DMS79 (cell line): Measurements from ENCODE around the gene CD24.

Experiments
- DNase-seq: peaks from one replicate; lab custom pipeline; 2025; lab: John Stamatoyannopoulos, UW

The CD24 gene

DNA sequence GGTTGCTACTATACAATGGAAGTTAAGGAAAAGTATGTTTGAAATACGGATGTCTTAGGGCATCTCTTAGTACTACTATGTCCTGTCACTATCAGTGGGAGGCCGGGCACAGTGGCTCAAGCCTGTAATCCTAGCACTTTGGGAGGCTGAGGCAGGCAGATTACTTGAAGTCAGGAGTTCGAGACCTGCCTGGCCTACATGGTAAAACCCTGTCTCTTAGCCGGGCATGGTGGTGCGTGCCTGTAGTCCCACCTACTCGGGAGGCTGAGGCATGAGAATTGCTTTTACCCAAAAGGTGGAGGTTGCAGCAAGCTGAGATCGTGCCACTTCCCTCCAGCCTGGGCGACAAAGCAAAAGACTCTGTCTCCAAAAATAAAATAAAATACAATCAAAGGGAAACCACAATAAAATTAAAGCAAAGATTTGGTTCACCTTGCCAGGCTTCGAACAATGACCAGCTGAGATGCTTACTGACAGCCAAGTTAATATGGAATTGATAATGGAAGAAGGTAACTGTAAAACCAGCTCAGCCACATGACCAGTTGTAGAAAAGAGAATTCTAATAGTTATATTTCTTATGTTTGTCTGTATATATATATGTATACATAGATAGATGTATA is 6.5 kb downstream of the CD24 start:
- DNase-seq = no peak

- DNase-seq = no peak
Measured at GRCh38 chr6:106966671-106967640, 7.6 kb downstream of the CD24 start.

DNA sequence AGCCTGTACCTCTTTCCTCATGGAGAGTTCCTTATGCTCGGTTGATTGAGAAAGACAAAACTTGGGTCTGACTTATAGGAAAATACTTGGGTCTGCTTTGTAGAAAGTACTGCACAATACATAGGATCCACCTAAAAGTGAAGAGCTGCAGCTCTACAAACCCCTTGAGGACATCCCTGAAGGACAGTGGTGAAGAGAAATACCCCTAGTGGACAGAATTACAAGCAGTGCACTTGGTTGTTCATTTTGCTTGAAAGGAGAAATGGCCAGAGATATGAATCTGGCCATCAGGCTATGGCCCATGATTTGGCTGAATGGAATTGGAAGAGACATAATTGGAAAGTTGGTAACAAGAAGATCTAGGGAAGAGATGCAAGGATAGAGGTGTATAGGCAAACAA is 8.3 kb downstream of the CD24 start:
- DNase-seq = no peak

DNA sequence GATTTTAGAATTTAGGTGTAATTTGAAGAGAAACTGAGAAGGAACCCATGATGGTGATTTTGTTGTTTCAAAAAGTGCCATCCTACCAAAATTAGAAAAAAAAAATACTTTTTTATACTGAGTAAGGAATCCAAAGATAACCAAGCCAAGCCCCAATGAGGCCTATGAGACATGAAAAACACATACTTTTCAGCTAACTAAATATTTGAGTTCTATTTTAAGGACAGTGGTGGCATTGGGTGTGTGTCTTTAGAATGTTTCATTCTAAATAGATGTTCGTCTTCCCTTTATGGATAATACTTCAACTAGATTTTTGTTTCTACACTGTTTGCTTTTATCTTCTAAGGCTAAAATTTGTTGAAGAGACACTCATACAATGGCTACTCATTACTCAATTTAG is 9.6 kb downstream of the CD24 start:
- DNase-seq = no peak

DNA sequence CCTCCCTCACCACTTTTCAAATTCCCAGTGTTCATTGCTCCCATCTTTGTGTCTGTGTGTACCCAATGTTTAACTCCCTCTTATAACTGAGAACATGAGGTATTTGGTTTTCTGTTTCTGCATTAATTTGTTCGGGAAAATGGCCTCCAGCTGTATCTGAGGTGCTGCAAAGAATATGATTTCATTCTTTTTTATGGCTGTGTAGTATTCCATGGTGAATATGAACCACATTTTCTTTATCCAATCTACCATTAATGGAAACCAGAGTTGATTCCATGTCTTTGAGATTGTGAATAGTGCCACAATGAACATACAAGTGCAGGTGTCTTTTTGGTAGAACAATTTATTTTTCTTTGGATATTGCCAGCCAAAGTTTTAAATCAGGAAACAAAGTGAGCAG is 10.4 kb downstream of the CD24 start:
- DNase-seq = no peak

GRCh38 chr6:106963544-106963943 is 11.0 kb downstream of the CD24 start:
- DNase-seq = peak; percentile 87

- no peak for DNase-seq
Measured at GRCh38 chr6:106961801-106962200, 12.7 kb downstream of the CD24 start.

GRCh38 chr6:106961136-106961535 is 13.4 kb downstream of the CD24 start:
- no peak for DNase-seq

DNA sequence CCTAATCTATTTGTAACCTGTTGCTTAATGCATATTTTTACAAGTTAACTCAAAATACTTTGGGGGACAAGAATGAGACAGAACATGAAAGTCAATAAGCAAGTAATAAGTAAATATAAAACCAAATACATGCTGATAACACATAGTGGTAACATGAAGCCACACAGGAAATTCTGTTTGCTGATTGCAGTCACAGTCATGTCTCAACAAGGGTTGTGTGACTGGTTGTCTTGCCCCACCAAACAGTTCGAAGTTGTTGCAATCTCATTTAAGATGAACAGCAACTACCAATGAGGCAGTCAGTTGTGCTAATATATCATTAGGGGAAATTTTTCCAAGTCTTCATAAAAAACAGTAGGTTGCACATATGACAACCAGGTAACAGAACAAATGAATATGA is 14.5 kb downstream of the CD24 start:
- DNase-seq = no peak

DNA sequence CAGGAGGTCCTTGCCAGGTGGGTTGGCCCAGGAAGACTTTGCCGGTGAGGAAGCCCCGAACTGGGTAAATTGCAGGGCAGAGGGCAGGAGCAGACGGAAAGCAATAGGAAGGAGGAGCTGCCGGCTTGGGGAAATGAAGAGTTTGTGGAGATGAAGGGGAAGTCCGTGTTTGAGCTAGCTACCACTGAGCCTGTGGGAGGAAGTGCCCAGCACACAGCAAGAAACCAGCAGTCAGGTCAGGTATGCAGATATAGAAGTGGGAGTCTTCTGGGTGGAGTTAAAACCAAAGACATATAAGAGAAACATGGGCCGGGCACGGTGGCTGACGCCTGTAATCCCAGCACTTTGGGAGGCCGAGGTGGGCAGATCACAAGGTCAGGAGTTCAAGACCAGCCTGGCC is 34.7 kb downstream of the CD24 start:
- DNase-seq = no peak

DNA sequence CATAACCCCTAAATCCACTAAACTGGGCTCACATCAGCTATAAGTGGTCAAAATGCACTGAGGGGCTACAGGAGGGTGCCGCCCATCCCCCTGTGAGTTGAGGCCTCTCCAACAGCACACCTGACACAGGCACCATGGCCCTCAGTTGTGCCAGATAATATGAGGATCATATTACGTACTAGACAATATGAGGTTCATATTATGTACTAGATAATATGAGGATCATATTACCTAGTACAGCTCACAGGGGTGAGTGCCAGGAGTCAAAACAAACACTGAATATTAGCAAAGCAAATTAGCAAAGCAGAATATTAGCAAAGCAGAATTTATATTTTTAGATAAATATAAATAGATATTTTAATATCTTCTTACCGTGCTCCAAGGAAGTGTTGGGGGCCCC is 35.3 kb downstream of the CD24 start:
- no peak for DNase-seq

DNA sequence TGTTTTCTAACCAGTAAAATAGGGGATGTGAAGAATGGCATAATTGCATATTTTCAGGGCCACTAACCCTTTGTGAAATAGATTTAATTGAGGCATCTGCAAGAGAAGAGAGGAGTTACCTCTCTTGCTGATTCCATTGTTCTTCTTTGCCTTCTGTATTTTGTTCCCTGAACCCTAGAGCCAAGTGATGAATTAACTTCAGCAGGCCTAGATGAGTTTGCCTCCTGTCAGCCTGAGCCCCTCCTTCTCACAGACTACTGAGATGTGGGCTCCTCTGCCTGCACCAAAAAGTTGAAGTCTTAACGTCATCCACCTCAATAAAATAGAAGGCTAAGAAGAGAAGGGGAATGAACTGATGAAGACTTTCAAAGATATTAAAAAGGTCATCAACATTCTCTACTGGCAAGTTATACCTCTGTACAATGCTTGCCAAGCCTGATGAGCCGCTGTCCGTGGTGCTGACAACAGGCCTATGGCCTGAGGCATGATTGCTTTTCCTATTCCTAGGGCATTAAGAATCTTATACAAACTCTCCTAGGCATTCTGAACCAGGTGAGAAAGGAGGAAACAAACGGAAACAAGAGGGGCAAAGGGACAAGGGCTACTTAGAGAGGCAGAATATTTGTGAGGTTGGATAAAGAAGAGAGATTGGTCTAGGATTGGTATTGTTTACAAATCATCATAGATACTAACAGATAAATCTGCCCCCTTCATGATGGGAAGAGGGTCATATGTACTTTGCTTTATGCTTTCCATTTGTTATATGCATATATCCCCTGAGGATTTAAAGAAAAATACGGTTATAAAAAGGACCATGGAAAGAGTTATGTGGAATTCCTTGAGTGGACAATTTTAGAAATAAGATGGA is 46.8 kb downstream of the CD24 start:
- no peak for DNase-seq

- no peak for DNase-seq
Measured at GRCh38 chr6:106925948-106926347, 48.6 kb downstream of the CD24 start.

DNA sequence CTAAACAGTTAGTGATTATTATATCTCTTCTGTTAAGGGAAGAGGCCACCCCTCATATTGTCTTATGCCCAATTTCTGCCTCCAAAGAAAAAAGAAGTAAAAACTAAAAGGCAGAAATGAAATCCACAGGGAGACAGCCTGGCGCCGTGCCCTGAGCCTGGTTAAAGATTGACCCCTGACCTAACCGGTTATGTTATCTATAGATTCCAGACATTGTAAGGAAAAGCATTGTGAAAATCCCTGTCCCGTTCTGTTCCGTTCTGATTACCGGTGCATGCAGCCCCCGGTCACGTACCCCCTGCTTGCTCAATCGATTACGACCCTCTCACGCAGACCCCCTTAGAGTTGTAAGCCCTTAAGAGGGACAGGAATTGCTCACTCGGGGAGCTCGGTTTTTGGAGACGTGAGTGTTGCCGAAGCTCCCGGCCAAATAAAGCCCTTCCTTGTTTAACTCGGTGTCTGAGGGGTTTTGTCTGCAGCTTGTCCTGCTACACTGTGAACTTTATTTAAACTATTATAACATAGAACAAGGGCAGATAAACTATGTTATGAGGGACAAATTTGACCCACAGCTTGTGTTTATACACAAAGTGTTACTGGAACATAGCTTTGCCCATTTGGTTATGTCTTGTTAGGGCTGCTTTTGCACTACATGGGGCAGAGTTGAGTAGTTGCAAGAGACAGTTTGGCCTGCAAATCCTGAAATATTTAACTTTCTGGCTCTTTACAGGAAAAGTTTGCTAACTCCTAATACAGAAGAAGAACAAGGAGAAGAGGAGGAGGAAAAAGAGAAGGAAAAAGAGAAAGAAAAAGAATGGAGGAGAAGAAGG is 49.6 kb downstream of the CD24 start:
- no peak for DNase-seq

- no peak for DNase-seq
Measured at GRCh38 chr6:106922626-106923025, 51.9 kb downstream of the CD24 start.
